ENCODE data around the gene GNAS-AS1. TPM values are rescaled to one million over a fixed set of nuclear protein-coding genes. Genes with fewer than 3 reads are reported as not detected.

Gene GNAS-AS1
- total RNA-seq, 1 donor from 2014 or later: not detected

- TF ChIP-seq CTCF (IDR thresholded peaks at IDR 0.05): peak in 2 of 3 experiments; percentile 7 to 44
- peak overlapping the region; percentile 4 to 16 for H3K4me3 ChIP-seq
- H3K27ac ChIP-seq: no peak overlapping the region
- no peaks in the 10 kb centered on the region for H3K36me3 ChIP-seq
- no peaks in the 10 kb centered on the region for H3K9me3 ChIP-seq
- H3K4me1 ChIP-seq: no peaks in the 10 kb centered on the region
- no peaks in the 10 kb centered on the region for H3K27me3 ChIP-seq
- no peak for DNase-seq (ENCODE audit: low spot score in 2 of 2)
- intact Hi-C loops (cut with DNase I): no loop called here
Measured at GRCh38 chr20:58839474-58839874, 11.2 kb downstream of the GNAS-AS1 start.

GRCh38 chr20:58838174-58838573 is 12.5 kb downstream of the GNAS-AS1 start:
- Histone ChIP-seq H3K4me1 (no peaks in the 10 kb centered on the region), H3K9me3 (no peaks in the 10 kb centered on the region), H3K4me3 (no peak overlapping the region), H3K36me3 (no peaks in the 10 kb centered on the region), H3K27ac (no peak overlapping the region), H3K27me3 (no peaks in the 10 kb centered on the region)
- intact Hi-C loops (cut with DNase I): no loop called here
- DNase-seq (ENCODE audit: low spot score in 2 of 2): no peak
- no peak for TF ChIP-seq CTCF (IDR thresholded peaks at IDR 0.05)

- H3K9me3 ChIP-seq: no peaks in the 10 kb centered on the region
- no peaks in the 10 kb centered on the region for H3K27me3 ChIP-seq
- no peak for DNase-seq (ENCODE audit: low spot score in 2 of 2)
- intact Hi-C loops (cut with DNase I): no loop called here
- no peak for TF ChIP-seq CTCF (IDR thresholded peaks at IDR 0.05)
- no peaks in the 10 kb centered on the region for H3K4me1 ChIP-seq
- no peaks in the 10 kb centered on the region for H3K36me3 ChIP-seq
- no peak overlapping the region for H3K4me3 ChIP-seq
- no peak overlapping the region for H3K27ac ChIP-seq
Measured at GRCh38 chr20:58837717-58838116, 13.0 kb downstream of the GNAS-AS1 start.

- Histone ChIP-seq H3K27ac (no peak overlapping the region), H3K9me3 (no peaks in the 10 kb centered on the region), H3K4me1 (no peaks in the 10 kb centered on the region), H3K4me3 (no peak overlapping the region), H3K36me3 (no peaks in the 10 kb centered on the region), H3K27me3 (no peaks in the 10 kb centered on the region)
- intact Hi-C loops (cut with DNase I): no loop called here
- DNase-seq (ENCODE audit: low spot score in 2 of 2): no peak
- no peak for TF ChIP-seq CTCF (IDR thresholded peaks at IDR 0.05)
Measured at GRCh38 chr20:58836616-58837204, 14.0 kb downstream of the GNAS-AS1 start.

- DNase-seq (ENCODE audit: low spot score in 2 of 2): no peak
- Histone ChIP-seq H3K27ac (no peak overlapping the region), H3K36me3 (no peaks in the 10 kb centered on the region), H3K4me1 (no peaks in the 10 kb centered on the region), H3K9me3 (no peaks in the 10 kb centered on the region), H3K4me3 (no peak overlapping the region), H3K27me3 (no peaks in the 10 kb centered on the region)
- TF ChIP-seq CTCF (IDR thresholded peaks at IDR 0.05): no peak
- intact Hi-C loops (cut with DNase I): no loop called here
Measured at GRCh38 chr20:58835231-58835630, 15.5 kb downstream of the GNAS-AS1 start.

GRCh38 chr20:58833921-58834320 is 16.8 kb downstream of the GNAS-AS1 start:
- no peaks in the 10 kb centered on the region for H3K27me3 ChIP-seq
- no peaks in the 10 kb centered on the region for H3K4me1 ChIP-seq
- no peak overlapping the region for H3K4me3 ChIP-seq
- DNase-seq (ENCODE audit: low spot score in 2 of 2): no peak
- no peaks in the 10 kb centered on the region for H3K36me3 ChIP-seq
- H3K27ac ChIP-seq: no peak overlapping the region
- no peak for TF ChIP-seq CTCF (IDR thresholded peaks at IDR 0.05)
- intact Hi-C loops (cut with DNase I): no loop called here
- no peaks in the 10 kb centered on the region for H3K9me3 ChIP-seq

All from ascending aorta (tissue), 2 donors.